GM21515 (cell line): Measurements from ENCODE around the gene SPACA6.

ENCODE experiments used
- ATAC-seq: cut with Tn5 transposase; IDR thresholded peaks from one replicate; pipeline ENCODE4 v1.9.1; 2021; ENCODE audit not compliant: unreplicated experiment

SPACA6 gene

DNA sequence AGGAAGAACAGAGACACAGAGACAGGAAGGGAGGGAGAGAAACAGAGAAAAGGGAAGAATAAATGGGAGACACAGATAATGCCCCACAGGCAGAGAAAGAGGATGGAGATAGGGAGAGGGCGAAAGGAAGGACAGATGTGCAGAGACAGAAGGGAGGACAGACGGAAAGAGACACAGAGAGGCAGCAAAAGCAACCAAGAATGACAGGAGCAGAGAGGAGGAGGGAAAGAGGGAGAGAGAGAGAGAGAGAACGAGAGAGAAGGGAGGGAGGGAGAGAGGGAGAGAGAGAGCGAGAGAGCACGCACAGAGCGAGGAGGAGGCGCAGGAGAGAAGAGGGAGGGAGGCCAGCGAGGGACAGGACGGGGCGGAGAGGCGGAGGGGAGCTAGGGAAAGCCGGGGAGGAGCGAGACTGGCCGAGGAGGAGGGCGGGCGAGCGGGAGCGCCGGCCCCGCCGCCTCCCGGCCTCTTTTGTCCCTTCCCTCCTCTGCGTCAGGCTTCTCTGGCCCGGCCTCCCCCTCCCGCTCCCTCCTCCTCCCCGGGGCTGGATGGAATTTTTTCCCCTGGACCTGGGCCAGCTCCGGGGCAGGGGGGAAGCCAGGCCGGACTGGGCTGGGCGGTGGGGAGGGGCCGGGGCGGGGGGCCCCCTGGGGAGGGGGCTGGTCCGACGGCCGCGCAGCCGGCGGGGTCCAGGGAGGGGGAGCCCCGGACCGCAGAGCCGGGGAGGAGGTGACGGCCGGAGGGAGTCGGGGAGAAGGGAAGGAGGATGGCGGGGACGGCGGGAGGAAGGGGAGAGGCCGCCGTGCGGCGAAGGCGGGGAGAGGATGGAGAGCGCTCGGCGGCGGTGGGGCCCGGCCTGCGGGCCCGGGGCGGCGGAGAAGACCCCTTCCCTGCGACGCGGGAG lies 4.2 kb upstream of the SPACA6 start:
- ATAC-seq = no peak

DNA sequence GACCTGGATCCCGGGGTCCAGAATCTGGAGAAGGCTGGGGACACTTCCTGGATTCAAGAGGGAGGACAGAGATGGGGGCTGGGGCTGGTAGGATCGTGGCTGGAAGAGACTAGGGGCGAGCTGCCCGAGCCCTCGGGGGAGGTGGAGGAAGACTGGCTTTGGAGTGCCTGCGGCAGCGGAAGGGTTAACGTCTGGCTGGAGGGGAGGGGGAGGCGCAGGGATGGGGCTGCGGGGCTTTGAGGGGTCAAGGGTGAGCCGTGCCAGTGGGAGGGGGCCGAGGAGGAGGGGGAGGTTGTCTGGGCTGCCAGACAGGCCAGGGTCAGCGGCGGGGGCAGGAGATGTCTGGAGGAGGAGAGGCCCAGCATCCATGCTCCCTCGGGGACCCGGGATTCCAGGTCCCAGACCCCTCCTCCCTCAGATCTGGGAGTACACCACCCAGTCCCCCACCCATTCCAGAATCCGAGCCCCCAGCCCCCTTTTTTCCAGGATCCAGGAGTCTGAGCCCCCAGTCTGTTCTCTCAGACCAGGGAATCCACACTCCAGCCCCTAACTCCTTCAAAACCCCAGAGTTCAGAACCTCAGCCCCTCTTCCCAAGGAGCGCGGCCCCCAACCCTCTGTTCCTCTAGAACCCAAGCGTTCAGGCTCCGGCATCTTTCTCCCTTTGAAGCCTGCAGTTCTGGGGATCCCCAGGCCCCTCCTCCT lies 3.2 kb upstream of the SPACA6 start:
- no peak for ATAC-seq

DNA sequence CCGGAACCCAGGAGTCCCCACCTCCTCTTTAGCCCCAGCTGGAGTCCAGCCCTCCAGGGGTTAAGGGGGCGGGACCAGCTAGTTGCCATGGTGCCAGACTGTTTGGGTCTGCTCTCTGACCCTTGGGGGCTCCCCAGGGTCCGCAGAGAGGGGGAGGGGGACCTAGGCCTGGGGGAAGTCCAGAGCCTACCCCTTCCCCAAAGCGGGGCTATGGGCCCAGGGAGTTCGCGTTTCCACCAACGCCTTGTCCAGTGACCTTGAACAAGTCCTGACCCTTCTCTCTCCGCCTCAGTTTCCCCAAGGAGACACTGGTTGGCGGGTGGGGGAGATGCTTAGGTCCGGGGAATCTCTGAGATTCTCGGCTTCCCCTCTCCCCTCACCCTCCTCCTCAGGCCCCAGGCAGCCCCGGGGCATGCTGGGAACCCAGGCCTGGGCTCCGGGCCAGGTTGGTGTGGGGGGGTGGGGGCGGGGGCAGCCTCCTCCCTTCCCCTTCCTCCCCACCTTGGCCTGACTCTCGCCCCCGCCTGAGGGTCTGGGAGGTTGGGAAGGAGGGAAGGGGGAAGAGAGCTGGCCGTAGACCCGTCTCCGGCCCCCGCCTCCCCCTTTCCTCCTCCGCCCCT lies 2.6 kb upstream of the SPACA6 start:
- no peak for ATAC-seq

DNA sequence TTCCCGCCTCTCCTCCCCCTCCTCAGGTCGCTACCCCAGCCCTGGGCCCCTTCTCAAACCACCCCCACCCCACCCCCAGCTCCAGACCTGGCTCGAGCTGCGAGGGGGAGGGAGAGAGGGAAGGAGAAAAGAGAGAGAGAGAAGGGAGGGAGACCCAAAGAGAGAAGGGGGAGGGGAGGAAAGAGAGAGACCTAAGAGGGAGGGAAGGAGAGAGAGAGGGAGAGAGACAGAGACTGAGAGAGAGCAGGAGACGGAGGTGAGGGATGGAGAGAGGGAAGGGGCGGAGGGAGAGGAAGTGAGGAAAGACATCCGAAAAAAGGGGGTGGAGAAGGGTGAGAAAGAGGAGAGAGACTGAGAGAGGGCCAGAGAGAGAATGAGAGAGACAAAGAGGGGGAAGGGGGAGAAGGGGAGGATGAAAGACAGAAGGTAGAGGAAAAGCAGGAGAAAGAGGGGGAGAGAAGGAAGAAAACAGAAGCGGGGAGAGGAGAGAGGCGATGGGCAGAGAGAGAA lies 2.0 kb upstream of the SPACA6 start:
- ATAC-seq = no peak

DNA sequence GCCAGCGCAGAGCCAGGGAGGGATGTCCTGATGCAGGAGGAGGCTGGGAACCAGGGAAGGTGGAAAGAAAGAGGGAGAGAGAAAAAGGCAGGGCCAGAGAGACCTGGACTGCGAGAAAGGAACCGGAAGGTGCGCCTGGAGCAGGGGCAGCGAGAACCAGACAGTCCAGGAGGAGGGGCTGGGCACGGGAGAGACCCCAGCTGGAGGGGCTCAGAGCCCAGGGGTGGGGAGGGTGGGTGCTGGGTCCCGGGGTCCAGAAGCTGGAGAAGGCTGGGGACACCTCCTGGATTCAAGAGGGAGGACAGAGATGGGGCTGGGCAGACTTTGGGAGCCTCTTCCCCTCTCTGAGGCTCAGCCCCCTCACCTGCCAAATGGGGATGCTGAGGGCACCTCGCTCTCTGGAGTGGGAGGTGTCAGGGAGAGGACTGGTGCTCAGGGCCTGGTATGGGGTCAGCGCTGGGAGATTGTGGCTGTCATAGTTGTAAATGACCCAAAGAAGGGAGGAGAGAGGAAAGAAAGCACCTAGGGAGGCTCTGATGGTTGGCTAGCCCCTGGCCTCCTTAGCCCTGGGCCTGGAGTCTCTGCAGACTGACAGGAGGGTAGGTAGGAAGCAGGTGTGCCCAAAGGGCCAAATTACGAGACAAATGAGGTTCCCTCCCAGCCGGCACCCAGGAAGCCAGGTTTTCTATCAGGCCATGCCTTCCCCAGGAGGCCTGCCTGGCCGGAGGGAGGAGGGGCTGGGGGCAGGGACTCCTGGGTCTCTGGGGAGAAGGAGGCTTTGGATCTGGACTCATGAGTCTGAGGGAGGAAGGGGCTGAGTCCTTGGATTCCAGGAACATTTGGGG lies 1.3 kb upstream of the SPACA6 start:
- ATAC-seq = no peak

DNA sequence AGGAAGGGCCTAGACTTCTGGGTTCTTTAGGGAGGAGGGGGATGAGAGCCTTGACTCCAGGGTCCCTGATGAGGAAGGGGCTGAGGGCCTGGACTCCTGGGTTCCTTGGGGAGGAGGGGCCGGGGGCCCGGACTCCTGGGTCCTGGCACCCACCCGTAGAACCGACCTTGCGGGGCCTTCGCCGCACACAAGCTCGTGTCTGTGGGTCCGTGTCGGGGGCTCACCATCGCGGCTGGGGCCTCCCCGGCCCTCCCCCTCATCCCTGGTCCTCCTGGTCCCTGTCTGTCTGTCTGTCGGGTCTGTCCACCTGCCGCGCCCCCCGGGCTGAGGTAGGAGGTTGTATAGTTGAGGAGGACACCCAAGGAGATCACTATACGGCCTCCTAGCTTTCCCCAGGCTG lies 662 bp upstream of the SPACA6 start:
- ATAC-seq = no peak

DNA sequence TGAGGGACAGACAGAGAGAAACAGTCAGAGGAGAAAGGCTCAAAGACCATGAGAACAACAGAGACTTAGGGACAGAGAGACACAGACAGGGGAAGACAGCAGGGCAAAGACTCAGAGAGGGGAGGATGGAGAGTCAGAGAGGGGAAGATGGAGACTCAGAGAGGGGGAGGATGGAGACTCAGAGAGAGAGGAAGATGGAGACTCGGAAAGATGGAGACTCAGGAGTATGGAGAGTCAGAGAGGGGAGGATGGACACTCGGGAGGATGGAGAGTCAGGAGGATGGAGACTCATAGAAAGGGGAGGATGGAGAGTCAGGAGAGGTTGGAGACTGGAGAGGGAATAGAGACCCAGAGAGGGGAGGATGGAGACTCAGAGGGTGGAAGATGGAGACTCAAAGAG lies 689 bp downstream of the SPACA6 start:
- ATAC-seq = no peak

DNA sequence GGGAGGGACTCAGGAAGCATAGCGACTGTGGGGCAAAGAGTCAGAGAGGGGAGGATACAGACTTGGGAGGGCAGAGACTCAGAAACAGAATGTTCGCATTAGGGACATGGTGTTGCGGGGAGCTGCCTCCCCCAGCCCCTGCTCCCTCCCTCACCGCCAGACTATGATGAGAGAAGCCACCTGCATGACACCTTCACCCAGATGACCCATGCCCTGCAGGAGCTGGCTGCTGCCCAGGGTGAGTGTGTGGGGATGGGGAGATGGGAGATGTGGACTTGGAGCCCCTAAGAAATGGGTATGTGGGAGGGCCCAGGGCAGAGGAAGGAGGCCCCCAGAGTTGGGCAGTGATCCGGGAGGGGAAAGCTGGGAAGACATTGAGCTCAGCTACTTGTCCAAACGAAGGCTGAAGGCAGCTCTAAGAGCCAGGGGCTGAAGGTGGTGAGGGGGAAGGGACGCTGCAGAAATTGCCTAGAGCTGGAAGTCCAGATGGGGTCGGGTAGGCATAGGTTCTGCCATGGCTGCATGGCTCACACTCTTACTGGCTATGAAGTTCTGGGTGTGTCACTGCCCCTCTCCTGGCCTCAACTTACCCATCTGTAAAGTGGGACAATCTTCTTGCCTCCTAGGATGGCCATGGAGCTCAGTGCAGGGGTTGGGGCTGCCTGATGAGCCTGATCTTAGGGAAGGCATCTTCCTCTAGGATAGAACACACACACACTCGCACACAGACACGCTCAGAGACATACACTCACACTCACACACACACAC lies 1.4 kb downstream of the SPACA6 start:
- no peak for ATAC-seq

DNA sequence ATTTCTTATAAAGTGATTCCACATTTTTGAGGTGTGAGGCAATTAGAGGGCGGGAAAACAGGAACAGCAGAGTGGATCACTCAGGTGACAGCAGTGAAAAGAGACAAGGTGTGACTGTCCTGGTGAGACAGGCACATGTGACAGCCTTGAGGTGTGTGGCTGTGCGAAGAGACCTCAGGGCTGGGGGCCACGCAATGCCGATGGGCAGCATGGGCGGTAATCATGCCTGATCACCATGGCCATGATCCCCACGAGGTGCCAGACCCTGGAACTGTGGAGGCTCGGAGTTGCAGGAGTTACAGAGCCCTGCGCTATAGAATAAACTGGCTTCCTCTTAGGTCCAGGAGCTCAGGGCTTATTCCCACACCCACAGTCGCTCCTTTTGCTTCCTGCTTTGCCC lies 2.0 kb downstream of the SPACA6 start:
- ATAC-seq = no peak

DNA sequence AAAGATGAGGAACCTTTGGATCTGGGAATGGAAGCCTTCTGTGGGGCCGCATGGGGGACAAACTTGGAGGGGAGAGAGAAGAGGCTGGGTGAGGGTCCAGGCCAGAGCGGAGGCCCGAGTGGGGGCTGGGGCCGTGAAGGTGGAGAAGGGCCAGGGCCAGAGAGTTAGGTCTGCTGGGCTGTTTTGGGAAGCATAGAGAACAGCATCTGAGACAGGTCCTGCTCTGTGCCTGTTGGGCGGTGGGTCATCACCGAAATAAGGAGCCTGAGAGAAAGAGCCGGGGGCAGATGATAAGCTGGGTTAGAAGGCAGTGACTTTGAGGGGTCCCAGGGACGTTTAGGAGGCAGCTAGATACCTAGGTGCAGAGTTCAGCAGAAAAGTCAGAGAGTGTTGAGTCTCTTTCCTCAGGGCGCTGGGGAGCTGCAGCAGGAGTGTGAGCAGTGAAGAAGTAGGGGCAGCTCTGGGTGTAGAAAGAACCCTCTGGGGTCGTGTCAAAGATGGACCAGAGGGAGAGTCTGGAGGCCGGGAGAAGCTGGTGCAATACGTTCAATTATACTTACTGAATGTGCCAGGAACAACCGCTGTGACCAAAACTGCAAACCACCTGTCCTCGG lies 2.7 kb downstream of the SPACA6 start:
- no peak for ATAC-seq

DNA sequence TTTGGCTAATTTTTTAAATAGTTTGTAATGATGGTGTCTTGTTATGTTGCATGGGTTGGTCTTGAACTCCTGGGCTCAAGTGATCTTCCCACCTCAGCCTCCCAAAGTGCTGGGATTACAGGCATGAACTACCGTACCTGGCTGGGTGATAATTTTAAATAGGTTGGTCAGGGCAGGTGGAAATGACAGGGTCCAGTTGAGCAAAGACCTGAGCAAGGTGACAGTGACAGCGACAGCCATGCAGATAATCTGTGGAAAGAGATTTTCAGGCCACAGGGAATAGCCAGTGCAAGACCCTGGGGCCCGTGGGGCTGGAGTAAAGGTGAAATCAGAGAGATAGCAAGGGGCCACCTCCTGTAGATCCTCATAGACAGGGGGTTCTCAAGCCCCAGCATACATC lies 3.5 kb downstream of the SPACA6 start:
- no peak for ATAC-seq

DNA sequence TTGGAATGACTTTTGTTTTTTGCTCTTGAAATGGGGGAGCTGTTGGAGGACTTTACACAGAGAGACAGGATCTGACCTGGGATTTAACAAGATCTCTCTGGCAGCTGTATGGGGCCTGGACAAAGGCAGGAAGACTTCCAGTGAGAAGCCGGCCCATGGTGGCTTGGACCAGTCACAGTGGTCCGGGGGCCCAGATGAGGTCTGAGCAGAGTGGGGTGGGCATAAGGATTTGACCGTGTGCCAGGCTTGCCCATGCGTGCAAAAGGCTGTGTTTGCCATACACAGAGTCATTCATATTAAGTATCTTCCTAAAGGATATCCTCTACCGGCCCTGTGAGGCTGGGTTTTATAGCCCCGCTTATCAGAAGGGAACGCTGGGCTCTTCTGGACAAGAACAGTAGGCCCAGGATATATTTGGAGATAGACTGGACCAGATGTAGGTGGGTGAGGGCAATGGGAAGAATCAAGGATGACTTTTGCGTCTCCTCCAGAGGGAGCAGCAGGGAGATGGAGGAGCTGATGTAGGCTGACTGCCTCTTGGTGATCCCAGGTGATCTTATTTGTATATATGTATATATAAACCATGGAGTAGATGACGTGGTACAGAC lies 4.1 kb downstream of the SPACA6 start:
- no peak for ATAC-seq

DNA sequence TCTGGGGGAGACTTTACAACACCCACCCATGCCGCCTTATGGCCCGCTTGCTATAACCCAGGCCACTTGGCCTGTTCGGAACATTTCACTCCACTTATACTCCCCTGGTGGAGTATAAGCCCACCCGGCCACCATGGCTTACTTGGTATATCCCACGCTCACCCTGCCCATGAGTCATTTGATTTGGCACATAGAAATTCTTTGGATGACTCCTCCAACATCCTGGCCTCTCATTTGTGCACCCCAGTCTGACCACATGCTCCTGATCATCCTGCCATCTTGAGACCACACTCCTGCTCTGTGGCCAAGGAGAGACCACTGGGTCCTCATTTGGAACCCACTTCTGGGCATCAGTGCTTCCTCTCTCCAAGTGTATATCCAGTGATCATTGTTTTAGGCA lies 5.2 kb downstream of the SPACA6 start:
- ATAC-seq = no peak

DNA sequence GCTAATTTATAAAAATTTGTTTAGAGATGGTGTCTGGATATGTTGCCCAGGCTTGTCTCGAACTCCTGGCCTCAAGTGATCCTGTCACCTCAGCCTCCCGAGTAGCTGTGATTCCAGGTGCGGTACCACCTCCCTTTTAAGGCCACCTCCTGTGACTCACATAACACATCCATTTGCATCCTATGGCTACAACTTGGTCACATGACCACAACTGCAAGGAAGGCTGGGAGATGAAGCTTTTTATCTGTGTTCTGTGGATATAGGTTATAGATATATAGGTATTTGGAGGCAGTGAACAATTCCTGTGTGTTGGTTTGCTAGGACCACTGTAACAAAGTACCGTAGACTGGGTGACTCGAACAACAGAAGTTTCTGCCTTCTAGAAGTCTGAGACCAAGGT lies 6.0 kb downstream of the SPACA6 start:
- ATAC-seq = no peak

DNA sequence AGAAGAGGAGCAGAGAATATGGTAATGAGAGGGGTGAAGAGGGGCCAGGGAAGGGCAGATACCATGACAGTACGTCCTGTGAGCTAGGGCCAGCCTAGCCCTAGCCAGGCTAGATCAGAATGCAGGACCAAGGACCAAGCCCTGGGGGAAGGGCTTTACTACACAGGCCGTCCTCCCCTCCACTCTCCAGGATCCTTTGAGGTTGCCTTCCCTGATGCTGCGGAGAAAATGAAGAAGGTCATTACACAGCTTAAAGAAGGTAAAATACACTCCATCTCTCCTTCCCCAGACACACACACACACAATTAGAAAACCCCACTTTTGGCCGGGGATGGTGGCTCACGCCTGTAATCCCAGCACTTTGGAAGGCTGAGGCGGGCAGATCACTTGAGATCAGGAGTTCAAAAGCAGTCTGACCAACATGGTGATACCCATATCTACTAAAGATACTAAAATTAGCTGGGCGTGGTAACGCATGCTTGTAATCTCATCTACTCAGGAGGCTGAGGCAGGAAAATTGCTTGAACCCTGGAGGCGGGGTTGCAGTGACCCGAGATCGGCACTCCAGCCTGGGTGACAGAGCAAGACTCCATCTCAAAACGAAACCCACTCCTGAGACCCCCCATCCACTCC lies 8.5 kb downstream of the SPACA6 start:
- ATAC-seq = no peak

DNA sequence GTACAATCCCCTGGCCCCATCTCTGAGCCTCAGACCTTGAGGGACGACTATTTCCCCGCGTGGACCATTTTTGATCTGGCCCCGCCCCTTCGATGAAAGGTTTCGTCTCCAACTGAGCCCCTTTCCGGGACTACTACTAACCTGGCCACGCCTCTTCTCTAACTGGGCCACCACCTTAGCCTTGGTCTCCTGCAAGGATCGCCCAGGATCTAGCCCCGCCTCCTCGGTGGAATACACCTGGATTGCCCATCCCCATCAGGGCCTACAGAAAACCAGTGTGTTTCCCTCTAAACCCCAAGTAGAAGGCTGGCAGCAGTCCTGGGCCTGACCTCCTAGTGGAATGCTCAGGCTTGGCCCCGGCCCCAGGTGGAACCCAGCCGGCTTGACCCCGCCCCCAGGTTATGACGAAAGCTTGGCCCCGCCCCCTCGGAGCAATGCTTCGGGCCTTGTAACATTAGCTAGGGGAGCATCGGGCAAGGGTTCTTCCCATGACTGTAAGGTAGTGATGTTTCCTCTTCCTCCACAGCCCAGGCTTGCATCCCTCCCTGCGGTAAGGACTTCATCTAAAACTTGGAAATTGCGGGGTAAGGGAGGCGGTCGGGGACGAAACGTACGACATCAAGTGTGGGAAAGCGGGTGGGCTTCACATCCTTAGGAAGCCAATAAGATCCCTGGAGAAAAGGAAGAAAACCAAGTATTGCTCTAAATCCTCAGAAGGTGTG lies 9.1 kb downstream of the SPACA6 start:
- ATAC-seq = no peak

DNA sequence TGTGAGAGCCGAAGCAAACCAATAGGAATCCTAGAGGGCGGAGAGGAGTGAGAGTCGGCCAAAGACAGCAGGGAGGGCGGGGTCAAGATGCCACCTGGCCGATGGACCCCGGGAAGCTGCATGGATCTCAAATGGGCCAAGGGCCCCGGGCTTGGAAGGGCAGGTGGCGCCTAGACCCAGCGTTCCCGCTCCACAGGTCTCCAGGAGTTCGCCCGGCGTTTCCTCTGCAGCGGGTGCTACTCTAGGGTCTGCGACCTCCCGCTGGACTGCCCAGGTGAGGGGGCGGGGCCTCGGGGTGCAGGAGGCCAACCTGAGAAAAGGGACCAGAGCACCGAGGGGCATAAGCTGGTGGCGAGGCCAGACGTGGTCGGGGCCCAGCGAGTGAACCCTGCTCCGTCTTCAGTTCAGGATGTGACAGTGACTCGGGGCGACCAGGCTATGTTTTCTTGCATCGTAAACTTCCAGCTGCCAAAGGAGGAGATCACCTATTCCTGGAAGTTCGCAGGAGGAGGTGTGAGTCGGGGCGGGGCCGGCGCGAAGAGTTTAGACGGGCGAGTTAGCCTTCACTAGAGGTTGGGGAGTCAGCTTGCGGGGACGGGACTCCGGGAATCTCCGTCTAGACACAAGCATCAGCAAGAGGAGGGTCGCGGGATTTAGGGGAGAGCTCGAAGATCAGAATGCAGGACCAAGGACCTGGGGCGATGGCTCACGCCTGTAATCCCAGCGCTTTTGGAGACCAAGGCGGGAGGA lies 9.9 kb downstream of the SPACA6 start:
- ATAC-seq = no peak
